Endothelial cell of hepatic sinusoid (primary cell): ENCODE measurements around the gene MAGEH1.

Experiments
- in situ Hi-C: cut with HindIII; loops from 2 replicates; pipeline ENCODE4 v1.10.0; 2017; ENCODE audit warnings: low sequenced_read_pairs

Gene MAGEH1

GRCh38 chrX:55490121-55490520 lies 38.2 kb downstream of the MAGEH1 start:
- in situ Hi-C loops = no loop called here

DNA sequence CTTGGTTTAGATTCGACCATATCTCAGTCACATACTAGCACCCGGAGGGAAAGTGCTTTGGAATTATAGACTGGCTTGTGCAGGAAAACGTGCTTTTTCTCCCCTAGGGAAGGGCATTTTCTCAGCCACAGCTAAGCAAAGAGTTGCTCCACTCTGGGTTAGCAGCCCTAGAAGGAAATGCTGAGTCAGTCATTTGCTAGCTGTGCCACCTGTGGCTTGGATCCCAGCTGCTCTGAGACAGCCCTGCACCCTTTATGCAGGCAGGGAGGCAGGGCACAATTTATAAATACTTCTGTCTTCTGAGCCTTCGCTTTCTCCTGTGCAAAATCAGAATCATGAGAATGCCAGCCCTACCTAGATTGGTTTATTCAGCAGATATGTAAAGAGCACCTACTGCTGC lies 39.0 kb downstream of the MAGEH1 start:
- in situ Hi-C loops = no loop called here
